Peyer's patch (tissue), 4 donors: ENCODE results near the gene NAT8. TPM values are rescaled to one million over a fixed set of nuclear protein-coding genes. Genes with fewer than 3 reads are reported as not detected.
A peak's percentile ranks its signal among the peaks of the same experiment; 100 is the strongest.
"Not testable (repeated sequence)": the region's sequence is repeated elsewhere in the genome, so short reads cannot be mapped to it uniquely, and the experiment has no call there.

ENCODE experiments used
- DNase-seq, 3 donors: peaks; one replicate each; pipeline ENCODE4 v3.0.0-alpha.2; 2017 to 2019
- H3K27ac ChIP-seq, 4 donors: fragments of 200-600 bp; sonication (generic); one replicate each; pipeline ENCODE4 v1.5.1; 2016 to 2019
- H3K27me3 ChIP-seq, 2 donors: fragments of 200-600 bp; sonication (generic); one replicate each; pipeline ENCODE4 v1.5.1; 2019
- H3K36me3 ChIP-seq, 3 donors: fragments of 200-600 bp; sonication (generic); one replicate each; pipeline ENCODE4 v1.5.1; 2016 to 2019
- H3K4me1 ChIP-seq, 4 donors: fragments of 200-600 bp; sonication (generic); one replicate each; pipeline ENCODE4 v1.5.1; 2016 to 2019
- H3K4me3 ChIP-seq, 4 donors: fragments of 200-600 bp; sonication (generic); 1 replicate in 3 of 4; 2 replicates in 1 of 4; pipeline ENCODE4 v1.5.1; 2016 to 2019; ENCODE audit warnings: mild to moderate bottlenecking in 1 of 4
- H3K9me3 ChIP-seq, 4 donors: fragments of 200-600 bp; sonication (generic); one replicate each; pipeline ENCODE4 v1.5.1; 2016 to 2019; ENCODE audit warnings: mild to moderate bottlenecking in 1 of 4
- POLR2A ChIP-seq, 2 donors: fragments of 450-650 bp; IDR thresholded peaks; one replicate each; pipeline ENCODE4 v1.5.1; 2017; ENCODE audit warnings: antibody characterized with exemption in 2 of 2, mild to moderate bottlenecking in 2 of 2, moderate library complexity in 2 of 2
- total RNA-seq, 4 donors: library from RNA; depleted of rRNA; stranded (reverse); fragments of >200 nt; gene quantifications; one replicate each; pipeline ENCODE4 v1.1.0, GENCODE V29; 2016
- TF ChIP-seq, protein P1 (sequence below), 6 experiments: fragments of 450-650 bp in 4 of 6; fragments of 200-600 bp in 2 of 6; sonication (generic) in 1 of 6; IDR thresholded peaks; one replicate each; pipeline ENCODE4 v1.5.1; 2017 to 2019; ENCODE audit warnings: antibody characterized with exemption in 6 of 6, mild to moderate bottlenecking in 3 of 6, moderate library complexity in 1 of 6

Gene NAT8
- total RNA-seq, 4 donors from 2014 or later = 8.5 to 25.4 (median 9.2) TPM; not detected in 1

GRCh38 chr2:73679951-73680571 lies 37.8 kb upstream of the NAT8 start:
- H3K9me3 ChIP-seq, H3K36me3 ChIP-seq, H3K27ac ChIP-seq, H3K27me3 ChIP-seq, H3K4me3 ChIP-seq, H3K4me1 ChIP-seq: not testable (repeated sequence)
- TF ChIP-seq, protein P1, sequence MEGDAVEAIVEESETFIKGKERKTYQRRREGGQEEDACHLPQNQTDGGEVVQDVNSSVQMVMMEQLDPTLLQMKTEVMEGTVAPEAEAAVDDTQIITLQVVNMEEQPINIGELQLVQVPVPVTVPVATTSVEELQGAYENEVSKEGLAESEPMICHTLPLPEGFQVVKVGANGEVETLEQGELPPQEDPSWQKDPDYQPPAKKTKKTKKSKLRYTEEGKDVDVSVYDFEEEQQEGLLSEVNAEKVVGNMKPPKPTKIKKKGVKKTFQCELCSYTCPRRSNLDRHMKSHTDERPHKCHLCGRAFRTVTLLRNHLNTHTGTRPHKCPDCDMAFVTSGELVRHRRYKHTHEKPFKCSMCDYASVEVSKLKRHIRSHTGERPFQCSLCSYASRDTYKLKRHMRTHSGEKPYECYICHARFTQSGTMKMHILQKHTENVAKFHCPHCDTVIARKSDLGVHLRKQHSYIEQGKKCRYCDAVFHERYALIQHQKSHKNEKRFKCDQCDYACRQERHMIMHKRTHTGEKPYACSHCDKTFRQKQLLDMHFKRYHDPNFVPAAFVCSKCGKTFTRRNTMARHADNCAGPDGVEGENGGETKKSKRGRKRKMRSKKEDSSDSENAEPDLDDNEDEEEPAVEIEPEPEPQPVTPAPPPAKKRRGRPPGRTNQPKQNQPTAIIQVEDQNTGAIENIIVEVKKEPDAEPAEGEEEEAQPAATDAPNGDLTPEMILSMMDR (IDR thresholded peaks at IDR 0.05) = peak in 4 of 6 experiments; percentile 45 to 60 (median 54)
- DNase-seq = peak in 1 of 3 donors; percentile 60

GRCh38 chr2:73679237-73679636 lies 37.0 kb upstream of the NAT8 start:
- H3K9me3 ChIP-seq, H3K4me1 ChIP-seq, H3K27me3 ChIP-seq, DNase-seq, H3K4me3 ChIP-seq, H3K27ac ChIP-seq, H3K36me3 ChIP-seq: not testable (repeated sequence)

DNA sequence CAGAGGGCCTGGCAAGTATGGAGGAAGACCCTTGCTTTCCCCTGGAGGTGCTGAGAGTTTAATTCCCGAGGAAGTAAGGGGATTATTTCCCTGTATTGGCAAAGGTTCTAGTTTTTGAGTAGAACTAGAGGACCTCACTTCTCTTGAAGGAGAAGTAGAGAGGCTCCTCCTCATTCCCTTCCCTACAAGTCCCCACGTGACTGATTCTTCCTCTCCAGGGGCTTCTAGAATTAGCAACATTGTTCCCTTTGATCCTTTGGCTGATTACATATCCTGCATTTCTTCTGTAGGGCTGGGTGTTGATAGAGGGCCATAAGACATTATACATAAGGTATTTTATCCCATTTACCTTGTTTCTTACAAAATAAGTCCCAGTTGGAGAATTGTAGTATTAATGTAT lies 35.8 kb upstream of the NAT8 start:
- not testable (repeated sequence) for H3K4me3 ChIP-seq, H3K36me3 ChIP-seq, H3K27me3 ChIP-seq, H3K9me3 ChIP-seq, DNase-seq, H3K27ac ChIP-seq, H3K4me1 ChIP-seq

DNA sequence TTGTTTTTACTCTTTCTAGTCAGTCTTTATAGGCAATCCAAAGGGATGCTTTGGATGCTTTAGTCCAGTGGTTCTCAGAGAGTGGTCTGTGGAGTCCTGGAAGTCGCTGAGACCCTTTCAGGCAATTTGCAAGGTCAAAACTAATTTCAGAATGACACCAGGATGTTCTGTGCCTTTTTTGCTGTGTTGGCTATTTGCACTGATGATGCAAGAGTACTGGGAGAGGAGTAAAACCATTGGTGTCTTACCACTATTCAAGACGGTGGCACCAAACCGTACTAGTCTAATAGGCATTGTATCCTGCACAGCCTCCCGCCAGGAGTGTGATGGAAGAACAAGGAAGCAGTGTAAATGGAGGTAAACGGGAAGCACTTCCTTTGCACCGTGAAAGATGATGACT lies 34.0 kb upstream of the NAT8 start:
- not testable (repeated sequence) for H3K9me3 ChIP-seq, H3K36me3 ChIP-seq, H3K27ac ChIP-seq, DNase-seq, H3K4me3 ChIP-seq, H3K27me3 ChIP-seq, H3K4me1 ChIP-seq

- not testable (repeated sequence) for H3K4me3 ChIP-seq, H3K4me1 ChIP-seq, H3K27ac ChIP-seq, H3K27me3 ChIP-seq, H3K36me3 ChIP-seq, H3K9me3 ChIP-seq, DNase-seq
Observed at GRCh38 chr2:73674696-73675157, 32.5 kb upstream of the NAT8 start.

- H3K9me3 ChIP-seq, DNase-seq, H3K4me1 ChIP-seq, H3K27me3 ChIP-seq, H3K36me3 ChIP-seq, H3K27ac ChIP-seq, H3K4me3 ChIP-seq: not testable (repeated sequence)
Observed at GRCh38 chr2:73669976-73670375, 27.8 kb upstream of the NAT8 start.

DNA sequence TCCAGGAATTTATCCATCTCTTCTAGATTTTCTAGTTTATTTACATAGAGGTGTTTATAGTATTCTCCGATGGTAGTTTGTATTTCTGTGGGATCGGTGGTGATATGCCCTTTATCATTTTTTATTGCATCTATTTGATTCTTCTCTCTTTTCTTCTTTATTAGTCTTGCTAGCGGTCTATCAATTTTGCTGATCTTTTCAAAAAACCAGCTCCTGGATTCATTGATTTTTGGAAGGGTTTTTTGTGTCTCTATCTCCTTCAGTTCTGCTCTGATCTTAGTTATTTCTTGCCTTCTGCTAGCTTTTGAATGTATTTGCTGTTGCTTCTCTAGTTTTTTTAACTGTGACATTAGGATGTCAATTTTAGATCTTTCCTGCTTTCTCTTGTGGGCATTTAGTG lies 25.0 kb upstream of the NAT8 start:
- not testable (repeated sequence) for H3K36me3 ChIP-seq, H3K27ac ChIP-seq

GRCh38 chr2:73654175-73654574 lies 12.0 kb upstream of the NAT8 start:
- H3K4me3 ChIP-seq = no peak overlapping the region
- H3K4me1 ChIP-seq = no peaks in the 10 kb centered on the region
- TF ChIP-seq, protein P1 (IDR thresholded peaks at IDR 0.05) = no peak
- H3K27ac ChIP-seq = no peak overlapping the region
- no peak for DNase-seq
- H3K27me3 ChIP-seq = no peaks in the 10 kb centered on the region
- no peaks in the 10 kb centered on the region for H3K9me3 ChIP-seq
- H3K36me3 ChIP-seq = no peaks in the 10 kb centered on the region

More for the DNA sequence above, 25.0 kb upstream of the NAT8 start:
- H3K4me1 ChIP-seq, H3K4me3 ChIP-seq, H3K9me3 ChIP-seq, DNase-seq, H3K27me3 ChIP-seq: not testable (repeated sequence)

DNA sequence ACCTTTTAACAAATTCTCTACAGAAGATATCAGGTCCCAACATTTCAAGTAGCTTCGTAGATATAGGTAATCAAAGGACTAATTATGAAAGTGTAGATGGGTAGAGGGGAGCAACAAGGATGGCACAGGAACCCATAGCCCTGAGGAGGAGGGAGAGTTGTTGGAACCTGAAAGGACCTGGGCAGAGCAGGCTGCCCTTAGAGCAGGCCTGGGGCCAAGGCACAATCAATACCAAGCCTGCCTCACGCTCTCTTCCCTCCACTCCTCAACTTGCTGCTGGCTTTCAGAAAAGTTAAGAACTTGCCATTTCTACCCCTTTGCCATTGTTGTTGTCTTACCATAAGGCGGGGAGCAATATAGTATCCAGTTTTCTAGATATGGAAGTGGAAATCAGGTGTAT lies 10.1 kb upstream of the NAT8 start:
- Histone ChIP-seq H3K27me3 (no peaks in the 10 kb centered on the region), H3K36me3 (no peaks in the 10 kb centered on the region), H3K27ac (no peak overlapping the region)

More for the DNA sequence above, 10.1 kb upstream of the NAT8 start:
- Histone ChIP-seq H3K4me3 (no peak overlapping the region), H3K9me3 (no peaks in the 10 kb centered on the region), H3K4me1 (no peaks in the 10 kb centered on the region)
- DNase-seq = no peak
- TF ChIP-seq, protein P1 (IDR thresholded peaks at IDR 0.05) = no peak
- TF ChIP-seq POLR2A (IDR thresholded peaks at IDR 0.05) = no peak
